GM23248 (cell line): Measurements from ENCODE around the gene CHN1. TPM values are rescaled to one million over a fixed set of nuclear protein-coding genes. Genes with fewer than 3 reads are reported as not detected.

Source experiments
- DNase-seq: peaks from one replicate; pipeline ENCODE4 v3.0.0-alpha.2; 2015
- H2AFZ ChIP-seq: fragments of 200-600 bp; sonication (generic); 2 replicates; pipeline ENCODE4 v1.6.1; 2016; ENCODE audit warnings: antibody characterized with exemption
- H3F3A ChIP-seq: fragments of 200-600 bp; sonication (generic); 2 replicates; pipeline ENCODE4 v1.6.1; 2016; ENCODE audit warnings: mild to moderate bottlenecking, antibody characterized with exemption, mixed run types; ENCODE audit not compliant: insufficient read depth
- H3K27ac ChIP-seq: fragments of 200-600 bp; sonication (generic); 2 replicates; pipeline ENCODE4 v1.5.1; 2016; ENCODE audit warnings: mild to moderate bottlenecking
- H3K27me3 ChIP-seq: fragments of 200-600 bp; sonication (generic); replicated peaks from 2 replicates; pipeline ENCODE4 v1.6.1; 2016; ENCODE audit warnings: mild to moderate bottlenecking; ENCODE audit not compliant: insufficient read depth
- H3K36me3 ChIP-seq: fragments of 200-600 bp; sonication (generic); 2 replicates; pipeline ENCODE4 v1.6.1; 2016; ENCODE audit warnings: low read depth, mild to moderate bottlenecking
- H3K4me1 ChIP-seq: fragments of 200-600 bp; sonication (generic); 2 replicates; pipeline ENCODE4 v1.6.1; 2016; ENCODE audit warnings: mild to moderate bottlenecking; ENCODE audit not compliant: insufficient read depth
- H3K4me2 ChIP-seq: fragments of 200-600 bp; sonication (generic); one replicate; pipeline ENCODE4 v1.6.1; 2016; ENCODE audit warnings: mild to moderate bottlenecking; ENCODE audit not compliant: unreplicated experiment
- H3K4me3 ChIP-seq: fragments of 200-600 bp; sonication (generic); 2 replicates; pipeline ENCODE4 v1.5.1; 2016; ENCODE audit warnings: mild to moderate bottlenecking
- H3K79me2 ChIP-seq: fragments of 200-600 bp; sonication (generic); 2 replicates; pipeline ENCODE4 v1.6.1; 2016; ENCODE audit warnings: mild to moderate bottlenecking; ENCODE audit not compliant: insufficient read depth
- H3K9ac ChIP-seq: fragments of 200-600 bp; sonication (generic); 2 replicates; pipeline ENCODE4 v1.6.1; 2016; ENCODE audit warnings: mild to moderate bottlenecking
- H3K9me2 ChIP-seq: fragments of 200-600 bp; sonication (generic); 2 replicates; pipeline ENCODE4 v1.6.1; 2016; ENCODE audit warnings: mixed run types, mild to moderate bottlenecking, moderate library complexity; ENCODE audit not compliant: insufficient read depth
- H3K9me3 ChIP-seq: fragments of 200-600 bp; sonication (generic); one replicate; pipeline ENCODE4 v1.6.1; 2017; ENCODE audit warnings: low read depth
- H4K20me1 ChIP-seq: fragments of 200-600 bp; sonication (generic); 2 replicates; pipeline ENCODE4 v1.6.0; 2016; ENCODE audit not compliant: insufficient read depth
- EZH2 ChIP-seq: fragments of 200-600 bp; sonication (generic); IDR thresholded peaks from 2 replicates; pipeline ENCODE4 v1.6.1; 2018; ENCODE audit warnings: antibody characterized with exemption, mild to moderate bottlenecking; ENCODE audit not compliant: insufficient read depth, poor library complexity, severe bottlenecking
- EZH2phosphoT487 ChIP-seq: fragments of 200-600 bp; sonication (generic); IDR thresholded peaks from 2 replicates; pipeline ENCODE4 v1.6.1; 2018; ENCODE audit warnings: antibody characterized with exemption, moderate library complexity, mild to moderate bottlenecking, low read depth; ENCODE audit not compliant: insufficient read depth
- WGBS, 2 experiments: methylation state at CpG; one replicate each; pipeline ENCODE4 v1.1.6; 2015 to 2017; ENCODE audit warnings: low lambda C conversion rate in 2 of 2, low coverage in 1 of 2; ENCODE audit errors: missing lambda C conversion rate in 2 of 2; 5-methylcytosine and 5-hydroxymethylcytosine counted together
- in situ Hi-C: fragments of 300-500 bp; cut with MboI; formaldehyde crosslinking; loops from 2 replicates; pipeline ENCODE4 v1.15.0; 2020
- polyA plus RNA-seq: library from polyadenylated mRNA; unstranded; fragments of >200 nt; fragmentation: Nextera tagmentation; extraction: Ambion mirVana; gene quantifications from 2 replicates; pipeline ENCODE4 v1.2.1, GENCODE V29; 2016
- total RNA-seq: library from RNA; depleted of rRNA; stranded (reverse); fragments of >200 nt; shearing (Covaris generic); gene quantifications from 2 replicates; pipeline ENCODE4 v1.2.3, GENCODE V29; 2014

The CHN1 gene
- total and polyA plus RNA-seq, 2 experiments from 2014 or later, result 115 to 130 TPM

DNA sequence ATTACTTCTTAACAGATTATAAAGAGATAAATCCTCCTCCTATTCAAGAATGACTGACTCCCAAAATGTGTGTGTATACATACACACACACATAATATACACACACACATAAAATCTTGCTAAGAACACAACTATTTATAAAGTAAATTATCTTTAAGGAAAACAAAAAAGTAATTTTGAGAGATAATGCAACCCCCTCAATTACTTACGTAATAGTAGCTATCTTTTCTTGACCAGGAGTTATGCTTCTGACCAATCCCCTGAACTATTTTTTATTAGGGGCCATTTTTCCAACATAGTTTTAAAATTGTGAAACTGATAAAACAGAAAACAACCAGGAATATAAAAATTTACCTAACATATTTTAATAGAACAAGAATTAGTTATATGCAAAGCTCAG lies 127.9 kb downstream of the CHN1 start:
- TF ChIP-seq EZH2, result no peak
- TF ChIP-seq EZH2phosphoT487, result no peak
- Histone ChIP-seq H3K4me1 (peaks cover 10% of the 10 kb centered on the region), H3K4me3 (no peak overlapping the region), H3K79me2 (no peaks in the 10 kb centered on the region), H3K27me3 (no peaks in the 10 kb centered on the region), H3F3A (no peaks in the 10 kb centered on the region), H3K9ac (no peak overlapping the region), H3K9me3 (no peaks in the 10 kb centered on the region), H3K9me2 (peaks cover 4% of the 10 kb centered on the region; the same call in 1 of the 2 replicates), H3K27ac (no peak overlapping the region), H4K20me1 (no peaks in the 10 kb centered on the region), H3K36me3 (no peaks in the 10 kb centered on the region), H2AFZ (no peak overlapping the region), H3K4me2 (no peak overlapping the region)
- in situ Hi-C loops, result no loop called here
- no peak for DNase-seq
- 100% methylated on average over 1 of the region's 1 CpG for WGBS, 2 experiments

- Histone ChIP-seq H3K4me1 (peaks cover 10% of the 10 kb centered on the region), H3K79me2 (no peaks in the 10 kb centered on the region), H3F3A (no peaks in the 10 kb centered on the region), H3K36me3 (no peaks in the 10 kb centered on the region), H3K27ac (no peak overlapping the region), H3K9me3 (no peaks in the 10 kb centered on the region), H3K27me3 (no peaks in the 10 kb centered on the region), H2AFZ (no peak overlapping the region), H3K4me3 (no peak overlapping the region), H3K9ac (no peak overlapping the region), H4K20me1 (no peaks in the 10 kb centered on the region), H3K4me2 (no peak overlapping the region), H3K9me2 (no peaks in the 10 kb centered on the region)
- 52 to 54% methylated on average over 1 of the region's 1 CpG for WGBS, 2 experiments
- in situ Hi-C loops, result no loop called here
- DNase-seq, result peak; percentile 18
- TF ChIP-seq EZH2 (no peak), EZH2phosphoT487 (no peak)
These were observed 131.1 kb downstream of the CHN1 start for GRCh38 chr2:174874085-174874484.

- no peak overlapping the region for H2AFZ ChIP-seq
- no peak for TF ChIP-seq EZH2
- TF ChIP-seq EZH2phosphoT487, result no peak
- no peaks in the 10 kb centered on the region for H4K20me1 ChIP-seq
- in situ Hi-C loops, result no loop called here
- H3K27ac ChIP-seq, result no peak overlapping the region
- no peak overlapping the region for H3K9ac ChIP-seq
- H3K36me3 ChIP-seq, result no peaks in the 10 kb centered on the region
- peaks cover 10% of the 10 kb centered on the region; the same call in 1 of the 2 replicates for H3K4me1 ChIP-seq
- H3K9me3 ChIP-seq, result no peaks in the 10 kb centered on the region
- no peaks in the 10 kb centered on the region for H3K9me2 ChIP-seq
- no peaks in the 10 kb centered on the region for H3K79me2 ChIP-seq
- no peaks in the 10 kb centered on the region for H3F3A ChIP-seq
- peak; percentile 17 for DNase-seq
- no peak overlapping the region for H3K4me2 ChIP-seq
- no peaks in the 10 kb centered on the region for H3K27me3 ChIP-seq
- H3K4me3 ChIP-seq, result no peak overlapping the region
These were observed 131.7 kb downstream of the CHN1 start for GRCh38 chr2:174873471-174873870.

GRCh38 chr2:174870787-174871186 lies 134.4 kb downstream of the CHN1 start:
- DNase-seq, result no peak
- Histone ChIP-seq H3K9ac (no peak overlapping the region), H3K27ac (no peak overlapping the region), H2AFZ (no peak overlapping the region), H3K4me3 (no peak overlapping the region), H3K9me3 (no peaks in the 10 kb centered on the region), H3F3A (no peaks in the 10 kb centered on the region), H4K20me1 (no peaks in the 10 kb centered on the region), H3K79me2 (no peaks in the 10 kb centered on the region), H3K9me2 (no peaks in the 10 kb centered on the region), H3K4me2 (no peak overlapping the region), H3K27me3 (no peaks in the 10 kb centered on the region), H3K4me1 (peaks cover 10% of the 10 kb centered on the region; the same call in 1 of the 2 replicates), H3K36me3 (no peaks in the 10 kb centered on the region)
- WGBS, 2 experiments, result 35 to 38% methylated on average over 1 of the region's 1 CpG
- in situ Hi-C loops, result no loop called here
- TF ChIP-seq EZH2phosphoT487, result no peak
- no peak for TF ChIP-seq EZH2

- Histone ChIP-seq H3K27ac (no peak overlapping the region), H3K4me2 (no peak overlapping the region), H3K9me2 (no peaks in the 10 kb centered on the region), H3K9ac (no peak overlapping the region), H3K79me2 (no peaks in the 10 kb centered on the region), H4K20me1 (no peaks in the 10 kb centered on the region), H3F3A (no peaks in the 10 kb centered on the region), H2AFZ (no peak overlapping the region), H3K36me3 (no peaks in the 10 kb centered on the region), H3K9me3 (no peaks in the 10 kb centered on the region), H3K4me1 (peaks cover 6% of the 10 kb centered on the region; the same call in 1 of the 2 replicates), H3K27me3 (no peaks in the 10 kb centered on the region), H3K4me3 (no peak overlapping the region)
- WGBS, 2 experiments, result 91 to 100% methylated on average over 1 of the region's 1 CpG
- TF ChIP-seq EZH2phosphoT487, result no peak
- TF ChIP-seq EZH2, result no peak
- in situ Hi-C loops, result no loop called here
- DNase-seq, result no peak
These were observed 136.3 kb downstream of the CHN1 start for GRCh38 chr2:174868878-174869277.
